ACC112 (cell line): ENCODE results near the gene LHPP.

Experiments
- H2AFZ ChIP-seq: fragments of 200-600 bp; sonication (generic); one replicate; pipeline ENCODE4 v1.6.0; 2017; ENCODE audit warnings: antibody characterized with exemption, low read length; ENCODE audit not compliant: unreplicated experiment
- H3K27ac ChIP-seq: fragments of 200-600 bp; sonication (generic); 2 replicates; pipeline ENCODE4 v1.5.1; 2014; ENCODE audit warnings: low read depth, mild to moderate bottlenecking, antibody characterized with exemption, low read length, moderate library complexity
- H3K27me3 ChIP-seq: fragments of 200-600 bp; sonication (generic); 2 replicates; pipeline ENCODE4 v1.6.1; 2014; ENCODE audit warnings: mild to moderate bottlenecking, antibody characterized with exemption, low read length, moderate library complexity, mixed read lengths; ENCODE audit not compliant: insufficient read depth
- H3K36me3 ChIP-seq: fragments of 200-600 bp; sonication (generic); 2 replicates; pipeline ENCODE4 v1.6.1; 2016; ENCODE audit warnings: mild to moderate bottlenecking, antibody characterized with exemption, low read length, moderate library complexity, mixed read lengths; ENCODE audit not compliant: insufficient read depth
- H3K4me1 ChIP-seq: fragments of 200-600 bp; sonication (generic); one replicate; pipeline ENCODE4 v1.6.1; 2016; ENCODE audit warnings: low read length, mixed read lengths; ENCODE audit not compliant: insufficient read depth, unreplicated experiment, control insufficient read depth
- H3K4me3 ChIP-seq: fragments of 200-600 bp; sonication (generic); 2 replicates; pipeline ENCODE4 v1.5.1; 2014; ENCODE audit warnings: mild to moderate bottlenecking, low read depth, low read length
- H3K79me2 ChIP-seq: fragments of 200-600 bp; sonication (generic); one replicate; pipeline ENCODE4 v1.6.0; 2016; ENCODE audit warnings: low read length; ENCODE audit not compliant: control insufficient read depth, unreplicated experiment, insufficient read depth

Gene LHPP

DNA sequence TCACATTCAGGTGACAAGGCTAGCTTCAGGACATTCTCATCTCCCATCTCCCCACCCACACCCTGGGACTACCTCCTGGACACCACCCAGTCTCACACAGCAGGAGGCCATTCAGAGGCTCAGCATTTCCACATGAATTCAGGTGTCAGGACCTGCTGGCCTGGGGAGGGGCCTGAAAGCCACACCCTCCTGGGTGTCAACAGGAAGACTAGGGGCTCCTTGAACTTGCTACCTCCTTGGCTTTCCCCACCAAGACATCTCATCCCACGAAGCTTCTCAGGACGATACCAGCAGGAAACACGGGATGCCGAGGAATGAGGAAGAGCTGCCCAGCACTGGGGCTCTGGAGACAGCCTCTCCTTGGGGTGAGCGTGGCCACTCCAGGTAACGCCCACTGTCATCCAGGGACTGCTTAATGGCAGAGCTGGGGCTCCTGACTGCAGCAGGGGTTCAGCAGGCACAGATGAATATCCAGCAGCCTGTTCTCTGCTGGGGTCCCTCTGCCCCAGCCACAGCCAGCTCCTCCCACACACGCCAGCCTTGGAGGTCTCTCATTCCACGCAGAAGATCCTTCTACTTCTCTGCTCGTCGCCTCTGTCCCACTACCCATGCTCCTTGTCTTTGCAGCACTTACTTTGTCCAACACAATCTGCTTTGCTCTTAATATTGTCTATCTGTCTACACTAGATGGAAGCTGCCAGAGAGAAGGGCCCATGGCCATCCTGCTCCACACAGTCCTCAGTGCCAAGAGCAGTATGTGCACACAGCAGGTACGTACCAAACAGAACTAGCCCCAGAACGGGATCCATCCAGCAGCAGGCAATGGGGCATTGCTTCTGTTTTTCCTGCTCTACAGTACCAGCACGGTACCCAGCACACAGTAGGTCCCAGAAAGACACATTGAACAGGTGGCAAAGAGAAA lies 193.8 kb downstream of the LHPP start:
- H3K4me1 ChIP-seq = no peaks in the 10 kb centered on the region
- no peak overlapping the region for H3K27ac ChIP-seq
- H3K4me3 ChIP-seq = no peak overlapping the region
- no peaks in the 10 kb centered on the region for H3K79me2 ChIP-seq
- H2AFZ ChIP-seq = no peak overlapping the region
- H3K27me3 ChIP-seq = no peaks in the 10 kb centered on the region
- H3K36me3 ChIP-seq = no peaks in the 10 kb centered on the region

DNA sequence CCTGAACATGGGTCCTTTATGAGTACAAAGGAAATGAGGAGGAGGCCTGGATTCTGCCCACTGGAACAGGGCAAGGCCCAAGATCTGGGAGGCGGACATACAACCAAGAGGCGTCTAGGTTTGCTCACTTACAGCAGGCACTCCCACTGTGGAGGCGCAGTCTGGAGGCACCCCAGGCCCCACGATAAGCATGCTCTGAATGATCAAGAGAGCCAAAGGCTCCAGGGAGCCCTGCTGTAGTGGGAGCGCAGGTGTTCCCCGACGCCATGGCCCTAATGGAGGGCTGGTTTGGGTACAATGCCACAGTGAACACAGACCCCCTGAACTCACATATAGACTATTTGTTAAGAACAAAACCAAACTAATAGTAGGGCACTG lies 194.5 kb downstream of the LHPP start:
- Histone ChIP-seq H3K4me3 (no peak overlapping the region), H3K36me3 (no peaks in the 10 kb centered on the region), H3K4me1 (no peaks in the 10 kb centered on the region), H3K79me2 (no peaks in the 10 kb centered on the region), H2AFZ (no peak overlapping the region), H3K27me3 (no peaks in the 10 kb centered on the region), H3K27ac (no peak overlapping the region)

DNA sequence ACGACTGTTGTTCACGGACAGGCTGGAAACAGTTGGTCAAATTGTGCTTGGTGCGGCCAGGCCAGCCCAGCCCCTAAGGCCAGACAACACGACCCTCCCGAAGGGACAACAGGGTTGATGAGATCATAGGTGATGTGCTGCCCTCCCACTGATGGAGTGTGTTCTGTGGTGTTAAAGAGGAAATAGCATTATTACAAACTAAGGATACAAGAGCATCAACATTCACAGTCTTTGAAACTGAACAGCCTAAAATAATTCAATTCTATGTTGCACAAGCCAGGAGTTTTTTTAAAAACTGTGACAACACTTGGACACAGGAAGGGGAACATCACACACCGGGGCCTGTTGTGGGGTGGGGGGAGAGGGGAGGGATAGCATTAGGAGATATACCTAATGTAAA lies 194.9 kb downstream of the LHPP start:
- no peaks in the 10 kb centered on the region for H3K27me3 ChIP-seq
- H3K36me3 ChIP-seq = no peaks in the 10 kb centered on the region
- H3K4me3 ChIP-seq = no peak overlapping the region
- H3K4me1 ChIP-seq = no peaks in the 10 kb centered on the region
- no peak overlapping the region for H2AFZ ChIP-seq
- H3K79me2 ChIP-seq = no peaks in the 10 kb centered on the region
- H3K27ac ChIP-seq = no peak overlapping the region

DNA sequence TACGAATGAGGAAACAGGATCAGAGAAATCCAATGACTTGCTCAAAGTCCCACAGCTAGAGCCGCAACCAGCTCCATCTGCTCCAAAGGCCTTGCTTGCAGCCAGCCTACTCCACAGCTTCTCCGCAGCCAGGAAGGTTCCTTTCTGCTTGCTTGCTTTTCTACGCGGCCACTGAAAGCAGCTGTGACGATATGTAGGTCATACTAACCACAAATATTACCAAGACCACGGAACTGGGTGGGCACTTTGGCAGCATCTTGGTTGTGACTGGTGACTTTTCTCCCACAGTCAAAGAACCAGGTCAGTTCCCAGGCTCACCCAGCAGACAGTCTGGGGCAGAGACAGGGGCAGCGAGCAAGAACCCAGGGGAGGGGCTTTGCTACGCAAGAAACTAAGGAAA lies 196.2 kb downstream of the LHPP start:
- H2AFZ ChIP-seq = no peak overlapping the region
- no peaks in the 10 kb centered on the region for H3K79me2 ChIP-seq
- no peaks in the 10 kb centered on the region for H3K4me1 ChIP-seq
- no peak overlapping the region for H3K4me3 ChIP-seq
- no peak overlapping the region for H3K27ac ChIP-seq
- no peaks in the 10 kb centered on the region for H3K27me3 ChIP-seq
- H3K36me3 ChIP-seq = no peaks in the 10 kb centered on the region

DNA sequence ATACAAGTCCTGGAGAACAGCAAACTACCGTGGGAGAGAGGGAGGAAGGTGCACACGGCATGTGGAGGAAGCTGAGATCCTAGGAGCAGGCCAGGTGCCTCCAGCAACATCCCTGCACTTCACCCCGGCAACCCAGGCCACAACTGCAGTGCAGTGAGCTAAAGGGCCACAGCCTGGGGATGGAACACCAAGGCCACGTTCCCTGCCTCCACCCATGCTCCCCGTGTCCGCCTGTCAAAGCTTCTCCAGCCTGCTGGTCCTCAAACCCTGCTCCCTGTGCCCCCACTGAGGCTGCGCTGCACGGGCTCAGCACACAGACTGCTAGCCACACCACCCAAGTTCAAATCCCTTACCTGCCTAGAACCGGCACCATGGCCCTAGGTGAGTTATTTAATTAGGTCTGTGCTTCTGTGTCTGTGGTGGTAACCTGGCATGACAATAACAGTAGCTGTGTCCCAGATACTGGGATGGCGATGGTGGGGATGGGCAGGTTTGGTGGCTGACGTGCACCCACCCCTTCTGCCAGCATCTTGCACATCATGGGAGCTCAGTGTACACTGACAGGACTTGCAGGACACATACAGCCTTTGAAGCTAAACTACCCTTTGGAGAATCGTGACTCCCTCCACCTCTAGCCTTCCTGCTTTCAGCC lies 197.1 kb downstream of the LHPP start:
- Histone ChIP-seq H3K27me3 (no peaks in the 10 kb centered on the region), H3K36me3 (no peaks in the 10 kb centered on the region), H3K27ac (no peak overlapping the region), H3K79me2 (no peaks in the 10 kb centered on the region), H2AFZ (no peak overlapping the region), H3K4me3 (no peak overlapping the region), H3K4me1 (no peaks in the 10 kb centered on the region)

DNA sequence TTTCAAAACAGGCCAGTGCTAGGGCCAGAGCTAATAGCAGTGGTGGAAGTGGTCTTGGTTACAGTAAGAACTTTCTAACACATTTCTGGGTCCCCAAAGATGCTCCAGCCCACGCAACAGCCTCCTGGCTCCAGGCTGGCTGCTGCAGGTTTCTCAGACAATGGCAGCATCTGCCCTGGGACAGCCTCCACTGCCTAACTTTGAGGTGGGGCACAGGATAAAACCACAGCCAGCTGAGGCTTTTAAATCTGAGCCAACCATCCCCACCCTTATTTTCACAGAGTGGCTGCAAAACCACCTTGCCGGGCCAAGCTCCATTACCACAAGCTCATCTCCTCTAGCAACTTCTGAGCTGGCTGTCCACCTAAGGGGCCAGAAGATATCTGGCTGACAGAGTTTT lies 197.8 kb downstream of the LHPP start:
- Histone ChIP-seq H3K27ac (no peak overlapping the region), H3K79me2 (no peaks in the 10 kb centered on the region), H3K27me3 (no peaks in the 10 kb centered on the region), H3K36me3 (no peaks in the 10 kb centered on the region), H3K4me3 (no peak overlapping the region), H3K4me1 (no peaks in the 10 kb centered on the region), H2AFZ (no peak overlapping the region)

DNA sequence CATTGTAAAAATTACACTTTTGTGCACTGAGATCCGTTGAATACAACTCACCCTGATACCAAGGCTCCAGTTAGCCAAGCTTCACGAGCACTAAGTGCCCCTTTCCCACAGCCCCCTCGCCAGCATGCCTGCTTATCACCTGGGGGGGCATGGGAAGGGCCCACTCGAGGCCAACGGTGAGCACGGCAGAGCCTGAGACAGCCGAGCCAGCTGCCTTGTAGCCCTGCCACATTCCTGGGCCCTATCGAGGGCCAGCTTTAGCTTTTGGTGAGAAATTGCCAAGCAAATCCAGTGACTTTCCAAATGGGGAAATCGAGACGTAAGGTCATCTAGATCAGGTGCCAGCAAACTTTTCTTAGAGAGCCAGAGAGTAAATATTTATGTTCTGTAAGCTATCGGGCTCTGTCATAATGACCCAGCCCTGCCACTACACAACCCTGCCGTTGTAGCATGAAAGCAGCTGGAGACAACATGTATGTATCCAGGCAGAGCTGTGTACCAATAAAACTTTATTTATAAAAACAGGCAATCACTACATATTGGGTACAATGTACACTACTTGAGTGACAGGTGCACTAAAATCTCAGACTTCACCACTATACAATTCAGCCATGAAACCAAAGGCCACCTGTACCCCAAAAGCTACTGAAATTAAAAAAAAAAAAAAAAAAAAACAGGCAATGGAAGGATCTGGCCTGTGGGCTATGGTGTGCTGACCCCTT lies 198.9 kb downstream of the LHPP start:
- Histone ChIP-seq H3K4me1 (no peaks in the 10 kb centered on the region), H3K36me3 (no peaks in the 10 kb centered on the region), H3K27me3 (no peaks in the 10 kb centered on the region), H2AFZ (no peak overlapping the region), H3K4me3 (no peak overlapping the region), H3K27ac (no peak overlapping the region), H3K79me2 (no peaks in the 10 kb centered on the region)

DNA sequence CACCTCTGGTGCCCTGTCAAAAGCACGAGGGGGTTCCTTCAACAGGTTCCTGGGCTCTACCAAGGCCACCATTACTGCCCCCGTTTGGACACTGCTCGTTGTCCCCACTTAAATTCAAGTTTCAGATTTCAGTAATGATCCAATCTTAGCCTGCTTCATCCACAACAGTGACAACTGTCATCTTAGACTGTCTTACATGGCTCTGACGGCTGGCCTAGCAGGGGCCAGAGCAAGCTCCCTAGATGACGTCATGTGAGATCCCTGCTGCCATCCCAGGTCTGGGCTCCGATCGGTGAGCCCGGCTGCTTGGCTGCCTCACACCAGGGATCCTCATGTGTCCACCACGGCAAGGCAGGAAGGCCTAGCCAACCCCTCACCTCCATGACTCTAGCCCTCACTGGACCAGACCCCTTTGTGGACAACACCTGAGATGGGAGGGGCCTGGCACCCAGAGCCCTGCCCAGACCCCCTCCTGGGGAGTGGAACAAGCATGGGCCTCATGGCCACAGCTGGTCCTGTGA lies 200.1 kb downstream of the LHPP start:
- no peaks in the 10 kb centered on the region for H3K79me2 ChIP-seq
- H3K27ac ChIP-seq = no peak overlapping the region
- no peaks in the 10 kb centered on the region for H3K36me3 ChIP-seq
- H3K4me1 ChIP-seq = no peaks in the 10 kb centered on the region
- no peak overlapping the region for H3K4me3 ChIP-seq
- no peak overlapping the region for H2AFZ ChIP-seq
- no peaks in the 10 kb centered on the region for H3K27me3 ChIP-seq

DNA sequence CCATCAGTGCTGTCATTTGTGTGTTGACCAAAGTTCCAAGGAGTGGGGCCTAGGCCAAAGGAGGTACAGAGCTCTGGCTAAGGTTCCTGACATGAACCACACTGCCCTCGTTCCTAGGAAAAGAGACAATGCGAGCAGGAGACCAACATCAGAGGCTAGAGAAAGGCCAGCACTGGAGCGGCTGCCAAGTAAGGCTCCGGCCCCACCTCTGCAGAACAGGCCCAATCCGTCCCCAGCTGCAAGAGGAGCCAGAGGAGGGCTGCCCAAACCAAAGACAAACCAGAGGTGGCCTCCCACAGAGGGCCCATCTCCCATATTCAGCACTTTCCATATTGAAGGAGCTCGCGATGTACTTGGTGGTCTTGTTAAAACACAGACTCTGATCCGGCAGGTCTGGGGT lies 201.6 kb downstream of the LHPP start:
- H3K4me3 ChIP-seq = no peak overlapping the region
- H3K27me3 ChIP-seq = no peaks in the 10 kb centered on the region
- H2AFZ ChIP-seq = no peak overlapping the region
- no peak overlapping the region for H3K27ac ChIP-seq
- no peaks in the 10 kb centered on the region for H3K79me2 ChIP-seq
- no peaks in the 10 kb centered on the region for H3K36me3 ChIP-seq
- H3K4me1 ChIP-seq = no peaks in the 10 kb centered on the region
